GM19035 (cell line): ENCODE measurements around the gene HAAO.

Source experiments
- ATAC-seq: cut with Tn5 transposase; IDR thresholded peaks from one replicate; pipeline ENCODE4 v1.9.1; 2021; ENCODE audit not compliant: unreplicated experiment

The HAAO gene

GRCh38 chr2:42768706-42769256, 23.6 kb downstream of the HAAO start:
- ATAC-seq, result no peak

GRCh38 chr2:42767899-42768705, 24.3 kb downstream of the HAAO start:
- ATAC-seq, result no peak

GRCh38 chr2:42767080-42767898, 25.1 kb downstream of the HAAO start:
- no peak for ATAC-seq

- no peak for ATAC-seq
Observed at GRCh38 chr2:42765686-42766085, 26.7 kb downstream of the HAAO start.

GRCh38 chr2:42764901-42765300, 27.5 kb downstream of the HAAO start:
- no peak for ATAC-seq

- ATAC-seq, result no peak
Observed at GRCh38 chr2:42764096-42764495, 28.3 kb downstream of the HAAO start, which contains the start of gene OXER1. TSS of gene OXER1 (minus strand) at chr2:42764135. CDS start at chr2:42764062, 73 bp downstream.

GRCh38 chr2:42762823-42763804, 29.3 kb downstream of the HAAO start:
- no peak for ATAC-seq

- no peak for ATAC-seq
Observed at GRCh38 chr2:42762155-42762554, 30.2 kb downstream of the HAAO start.

- ATAC-seq, result no peak
Observed at GRCh38 chr2:42761554-42761953, 30.8 kb downstream of the HAAO start.

GRCh38 chr2:42758751-42759150, 33.6 kb downstream of the HAAO start:
- ATAC-seq, result no peak

GRCh38 chr2:42757981-42758740, 34.2 kb downstream of the HAAO start:
- no peak for ATAC-seq

- ATAC-seq, result no peak
Observed at GRCh38 chr2:42756966-42757513, 35.3 kb downstream of the HAAO start.

- ATAC-seq, result no peak
Observed at GRCh38 chr2:42756150-42756775, 36.1 kb downstream of the HAAO start.

- ATAC-seq, result no peak
Observed at GRCh38 chr2:42755191-42755880, 37.0 kb downstream of the HAAO start.

GRCh38 chr2:42754776-42755140, 37.6 kb downstream of the HAAO start:
- no peak for ATAC-seq

GRCh38 chr2:42754021-42754775, 38.2 kb downstream of the HAAO start:
- peak; percentile 60 for ATAC-seq

GRCh38 chr2:42752816-42753813, 39.3 kb downstream of the HAAO start:
- ATAC-seq, result no peak
